Stimulated activated naive CD8-positive, alpha-beta T cell treated with anti-CD3 and anti-CD28 coated beads, Interleukin-15, Interleukin-2, amounts not matched to agents 100 ng/mL and 50 ng/mL, for 24 hours (primary cell): Measurements from ENCODE around the gene AQP3.
"Not testable (repeated sequence)": the region's sequence is repeated elsewhere in the genome, so short reads cannot be mapped to it uniquely, and the experiment has no call there.

Experiments used
- H3K27ac Mint-ChIP-seq: one replicate; pipeline ENCODE4 v1.8.0; 2021; ENCODE audit warnings: mild to moderate bottlenecking, mixed read lengths
- H3K27me3 Mint-ChIP-seq: one replicate; pipeline ENCODE4 v1.8.0; 2021; ENCODE audit warnings: mixed read lengths
- H3K36me3 Mint-ChIP-seq: one replicate; pipeline ENCODE4 v1.8.0; 2021; ENCODE audit warnings: low read depth, mixed read lengths
- H3K4me1 Mint-ChIP-seq: one replicate; pipeline ENCODE4 v1.8.0; 2021; ENCODE audit warnings: low read depth, mixed read lengths
- H3K4me3 Mint-ChIP-seq: one replicate; pipeline ENCODE4 v1.8.0; 2021; ENCODE audit warnings: mild to moderate bottlenecking, mixed read lengths
- H3K9me3 Mint-ChIP-seq: one replicate; pipeline ENCODE4 v1.8.0; 2021; ENCODE audit warnings: mixed read lengths

The AQP3 gene

GRCh38 chr9:33468215-33468730 lies 20.9 kb upstream of the AQP3 start:
- Mint-ChIP-seq H3K4me3 (no peak overlapping the region), H3K4me1 (peaks cover 24% of the 10 kb centered on the region), H3K27me3 (no peaks in the 10 kb centered on the region), H3K27ac (no peak overlapping the region), H3K9me3 (no peaks in the 10 kb centered on the region), H3K36me3 (peaks cover 71% of the 10 kb centered on the region)

GRCh38 chr9:33467526-33467925 lies 20.1 kb upstream of the AQP3 start:
- Mint-ChIP-seq H3K4me1 (peaks cover 17% of the 10 kb centered on the region), H3K36me3 (peaks cover 77% of the 10 kb centered on the region), H3K4me3 (no peak overlapping the region), H3K9me3 (no peaks in the 10 kb centered on the region), H3K27me3 (no peaks in the 10 kb centered on the region), H3K27ac (no peak overlapping the region)

- Mint-ChIP-seq H3K36me3 (peaks cover 70% of the 10 kb centered on the region), H3K27me3 (no peaks in the 10 kb centered on the region), H3K27ac (no peak overlapping the region), H3K4me1 (peaks cover 10% of the 10 kb centered on the region), H3K4me3 (no peak overlapping the region), H3K9me3 (no peaks in the 10 kb centered on the region)
Measured at GRCh38 chr9:33466565-33467495, 19.4 kb upstream of the AQP3 start.

GRCh38 chr9:33465596-33466564 lies 18.5 kb upstream of the AQP3 start:
- H3K27me3 Mint-ChIP-seq, result no peaks in the 10 kb centered on the region
- no peak overlapping the region for H3K4me3 Mint-ChIP-seq
- no peak overlapping the region for H3K27ac Mint-ChIP-seq
- H3K9me3 Mint-ChIP-seq, result no peaks in the 10 kb centered on the region
- H3K36me3 Mint-ChIP-seq, result peaks cover 71% of the 10 kb centered on the region
- H3K4me1 Mint-ChIP-seq, result peaks cover 6% of the 10 kb centered on the region

GRCh38 chr9:33465096-33465495 lies 17.7 kb upstream of the AQP3 start:
- H3K4me3 Mint-ChIP-seq, result no peak overlapping the region
- H3K27me3 Mint-ChIP-seq, result no peaks in the 10 kb centered on the region
- H3K27ac Mint-ChIP-seq, result no peak overlapping the region
- H3K9me3 Mint-ChIP-seq, result no peaks in the 10 kb centered on the region
- H3K36me3 Mint-ChIP-seq, result peaks cover 69% of the 10 kb centered on the region
- peaks cover 4% of the 10 kb centered on the region for H3K4me1 Mint-ChIP-seq

- no peaks in the 10 kb centered on the region for H3K9me3 Mint-ChIP-seq
- H3K27ac Mint-ChIP-seq, result no peak overlapping the region
Measured at GRCh38 chr9:33464045-33464636, 16.7 kb upstream of the AQP3 start.

GRCh38 chr9:33463151-33463550 lies 15.8 kb upstream of the AQP3 start:
- Mint-ChIP-seq H3K9me3 (no peaks in the 10 kb centered on the region), H3K4me1 (peaks cover 21% of the 10 kb centered on the region), H3K27ac (no peak overlapping the region), H3K27me3 (no peaks in the 10 kb centered on the region), H3K4me3 (no peak overlapping the region), H3K36me3 (peaks cover 53% of the 10 kb centered on the region)

More at GRCh38 chr9:33464045-33464636, 16.7 kb upstream of the AQP3 start:
- Mint-ChIP-seq H3K27me3 (no peaks in the 10 kb centered on the region), H3K4me3 (no peak overlapping the region), H3K4me1 (peaks cover 11% of the 10 kb centered on the region), H3K36me3 (peaks cover 61% of the 10 kb centered on the region)

- Mint-ChIP-seq H3K27ac (no peak overlapping the region), H3K27me3 (no peaks in the 10 kb centered on the region), H3K4me1 (peaks cover 35% of the 10 kb centered on the region), H3K4me3 (no peak overlapping the region), H3K36me3 (peaks cover 50% of the 10 kb centered on the region), H3K9me3 (no peaks in the 10 kb centered on the region)
Measured at GRCh38 chr9:33461492-33461891, 14.1 kb upstream of the AQP3 start.

GRCh38 chr9:33460854-33461253 lies 13.5 kb upstream of the AQP3 start:
- Mint-ChIP-seq H3K9me3 (no peaks in the 10 kb centered on the region), H3K27ac (no peak overlapping the region), H3K27me3 (no peaks in the 10 kb centered on the region), H3K4me3 (no peak overlapping the region), H3K36me3 (peaks cover 43% of the 10 kb centered on the region), H3K4me1 (peaks cover 41% of the 10 kb centered on the region)

- Mint-ChIP-seq H3K9me3 (no peaks in the 10 kb centered on the region), H3K4me3 (no peak overlapping the region)
Measured at GRCh38 chr9:33459115-33459514, 11.7 kb upstream of the AQP3 start.

GRCh38 chr9:33458444-33458843 lies 11.1 kb upstream of the AQP3 start:
- H3K27ac Mint-ChIP-seq, result peak overlapping the region; percentile 90
- H3K4me3 Mint-ChIP-seq, result peak overlapping the region; percentile 55
- H3K36me3 Mint-ChIP-seq, result peaks cover 24% of the 10 kb centered on the region
- no peaks in the 10 kb centered on the region for H3K9me3 Mint-ChIP-seq
- H3K27me3 Mint-ChIP-seq, result no peaks in the 10 kb centered on the region
- H3K4me1 Mint-ChIP-seq, result peaks cover 60% of the 10 kb centered on the region

More at GRCh38 chr9:33459115-33459514, 11.7 kb upstream of the AQP3 start:
- Mint-ChIP-seq H3K27me3 (no peaks in the 10 kb centered on the region), H3K4me1 (peaks cover 53% of the 10 kb centered on the region), H3K36me3 (peaks cover 29% of the 10 kb centered on the region), H3K27ac (peak overlapping the region; percentile 90)

- Mint-ChIP-seq H3K4me1 (peaks cover 70% of the 10 kb centered on the region), H3K9me3 (no peaks in the 10 kb centered on the region), H3K4me3 (no peak overlapping the region), H3K27ac (no peak overlapping the region), H3K27me3 (no peaks in the 10 kb centered on the region), H3K36me3 (peaks cover 7% of the 10 kb centered on the region)
Measured at GRCh38 chr9:33455945-33456344, 8.6 kb upstream of the AQP3 start.

- H3K27me3 Mint-ChIP-seq, H3K4me3 Mint-ChIP-seq, H3K27ac Mint-ChIP-seq, H3K9me3 Mint-ChIP-seq, H3K36me3 Mint-ChIP-seq: not testable (repeated sequence)
- peaks cover 68% of the 10 kb centered on the region for H3K4me1 Mint-ChIP-seq
Measured at GRCh38 chr9:33455456-33455855, 8.1 kb upstream of the AQP3 start.

- not testable (repeated sequence) for H3K27me3 Mint-ChIP-seq, H3K36me3 Mint-ChIP-seq, H3K9me3 Mint-ChIP-seq, H3K4me3 Mint-ChIP-seq
- H3K4me1 Mint-ChIP-seq, result peaks cover 66% of the 10 kb centered on the region
- H3K27ac Mint-ChIP-seq, result peak overlapping the region; percentile 26
Measured at GRCh38 chr9:33454661-33455026, 7.3 kb upstream of the AQP3 start.
